IMR-90 (cell line): ENCODE results near the gene SLC15A3. TPM values are rescaled to one million over a fixed set of nuclear protein-coding genes. Genes with fewer than 3 reads are reported as not detected.

Experiments used
- ATAC-seq: fragments of 200-7000 bp; cut with Tn5 transposase; 2 replicates; pipeline ENCODE4 v1.9.1; 2020; ENCODE audit warnings: low read depth, mild to moderate bottlenecking, moderate library complexity
- BruUV-seq: library from RNA; stranded (reverse); fragments of 400-500 nt; replicated peaks from 2 replicates; lab custom pipeline; 2021; lab: Mats Ljungman, UMichigan
- CTCF ChIA-PET: fragments of 300-600 bp; formaldehyde crosslinking; extraction: SDS; loops from one replicate; lab custom pipeline; 2021; ENCODE audit warnings: antibody characterized with exemption; lab: Yijun Ruan, JAX
- POLR2A ChIA-PET: fragments of 300-600 bp; sonication (Branson Sonifier 250); formaldehyde crosslinking; loops from one replicate; lab custom pipeline; 2022; ENCODE audit warnings: antibody characterized with exemption; ENCODE audit not compliant: unreplicated experiment; lab: Charles Lee
- DNase-seq: peaks from one replicate; pipeline ENCODE4 v3.0.0; 2013
- H2AFZ ChIP-seq: replicated peaks from 2 replicates; pipeline ENCODE3; 2013; ENCODE audit warnings: low read length, mild to moderate bottlenecking; ENCODE audit not compliant: poor library complexity
- H2AK5ac ChIP-seq: 2 replicates; pipeline ENCODE4 v1.6.1; 2013; ENCODE audit warnings: low read depth, low read length, inconsistent platforms
- H2AK9ac ChIP-seq: replicated peaks from 2 replicates; pipeline ENCODE3; 2013; ENCODE audit warnings: mild to moderate bottlenecking, low read depth, low read length, moderate library complexity; ENCODE audit not compliant: poor library complexity
- H2BK120ac ChIP-seq: 2 replicates; pipeline ENCODE4 v1.6.1; 2013; ENCODE audit warnings: low read depth, low read length, inconsistent platforms
- H2BK15ac ChIP-seq: 3 replicates; pipeline ENCODE4 v1.6.1; 2013; ENCODE audit warnings: low read depth, low read length, inconsistent platforms
- H2BK20ac ChIP-seq: 2 replicates; pipeline ENCODE4 v1.6.1; 2013; ENCODE audit warnings: low read depth, mild to moderate bottlenecking, inconsistent platforms, low read length, moderate library complexity
- H2BK5ac ChIP-seq: 2 replicates; pipeline ENCODE4 v1.6.1; 2013; ENCODE audit warnings: mild to moderate bottlenecking, low read depth, low read length, inconsistent platforms; ENCODE audit not compliant: poor library complexity, severe bottlenecking
- H3K14ac ChIP-seq: replicated peaks from 2 replicates; pipeline ENCODE4 v1.6.1; 2013; ENCODE audit warnings: low read depth, low read length, inconsistent platforms
- H3K18ac ChIP-seq: 2 replicates; pipeline ENCODE4 v1.6.1; 2013; ENCODE audit warnings: low read depth, low read length, control low read depth
- H3K23ac ChIP-seq: 2 replicates; pipeline ENCODE4 v1.6.1; 2013; ENCODE audit warnings: low read depth, low read length, inconsistent platforms
- H3K27ac ChIP-seq: 2 replicates; pipeline ENCODE4 v1.5.1; 2013; ENCODE audit warnings: mild to moderate bottlenecking, control low read depth, low read length; ENCODE audit not compliant: insufficient read depth
- H3K27me3 ChIP-seq: 2 replicates; pipeline ENCODE4 v1.6.1; 2013; ENCODE audit warnings: low read length; ENCODE audit not compliant: control insufficient read depth, insufficient read depth
- H3K36me3 ChIP-seq: 2 replicates; pipeline ENCODE4 v1.6.1; 2013; ENCODE audit warnings: low read length, mixed read lengths; ENCODE audit not compliant: control insufficient read depth, insufficient read depth
- H3K4ac ChIP-seq: 2 replicates; pipeline ENCODE4 v1.6.1; 2013; ENCODE audit warnings: low read depth, low read length, inconsistent platforms
- H3K4me1 ChIP-seq: 2 replicates; pipeline ENCODE4 v1.6.1; 2013; ENCODE audit warnings: low read length, mixed read lengths; ENCODE audit not compliant: control insufficient read depth, insufficient read depth
- H3K4me2 ChIP-seq: 2 replicates; pipeline ENCODE4 v1.6.1; 2013; ENCODE audit warnings: low read depth, mild to moderate bottlenecking, control low read depth, low read length, moderate library complexity
- H3K4me3 ChIP-seq: 2 replicates; pipeline ENCODE4 v1.5.1; 2013; ENCODE audit warnings: low read depth, mild to moderate bottlenecking, control low read depth, low read length, moderate library complexity; ENCODE audit not compliant: insufficient read depth
- H3K56ac ChIP-seq: 2 replicates; pipeline ENCODE4 v1.6.1; 2013; ENCODE audit warnings: low read length, inconsistent platforms; ENCODE audit not compliant: insufficient read depth; ENCODE audit errors: extremely low read depth
- H3K79me1 ChIP-seq, 2 experiments: 2 replicates each; pipeline ENCODE4 v1.6.1; 2013; ENCODE audit warnings: low read length in 2 of 2, inconsistent platforms in 1 of 2, low read depth in 1 of 2
- H3K9ac ChIP-seq: 2 replicates; pipeline ENCODE4 v1.6.1; 2013; ENCODE audit warnings: low read depth, low read length, control low read depth
- H3K9me1 ChIP-seq: 2 replicates; pipeline ENCODE4 v1.6.1; 2013; ENCODE audit warnings: low read length, inconsistent platforms; ENCODE audit not compliant: insufficient read depth
- H3K9me3 ChIP-seq: 2 replicates; pipeline ENCODE4 v1.6.1; 2013; ENCODE audit warnings: low read length; ENCODE audit not compliant: control insufficient read depth, insufficient read depth
- H4K20me1 ChIP-seq: 2 replicates; pipeline ENCODE4 v1.6.1; 2013; ENCODE audit warnings: low read length, inconsistent platforms; ENCODE audit not compliant: insufficient read depth
- H4K5ac ChIP-seq: 2 replicates; pipeline ENCODE4 v1.6.1; 2013; ENCODE audit warnings: mild to moderate bottlenecking, low read depth, low read length, control low read depth
- H4K8ac ChIP-seq, 2 experiments: 2 replicates each; pipeline ENCODE4 v1.6.1; 2013; ENCODE audit warnings: low read depth in 2 of 2, low read length in 2 of 2, control low read depth in 1 of 2, inconsistent platforms in 1 of 2
- H4K91ac ChIP-seq: 2 replicates; pipeline ENCODE4 v1.6.1; 2013; ENCODE audit warnings: low read depth, low read length, inconsistent platforms; ENCODE audit not compliant: insufficient read depth
- BHLHE40 ChIP-seq: fragments of 150-350 bp; IDR thresholded peaks from 2 replicates; pipeline ENCODE4 v1.6.1; 2016; ENCODE audit warnings: mild to moderate bottlenecking, low read depth, low read length
- CEBPB ChIP-seq: IDR thresholded peaks from 2 replicates; pipeline ENCODE4 v1.6.1; 2012; ENCODE audit warnings: low read depth, low read length, improper control_type of control experiment
- CHD1 ChIP-seq: IDR thresholded peaks from 2 replicates; pipeline ENCODE4 v1.6.1; 2012; ENCODE audit warnings: low read depth, low read length, improper control_type of control experiment
- FOS ChIP-seq: fragments of 150-350 bp; IDR thresholded peaks from 2 replicates; pipeline ENCODE4 v1.6.1; 2016; ENCODE audit warnings: low read depth, low read length
- MAFK ChIP-seq: IDR thresholded peaks from 2 replicates; pipeline ENCODE4 v1.6.1; 2012; ENCODE audit warnings: low read depth, low read length, improper control_type of control experiment
- MAZ ChIP-seq: IDR thresholded peaks from 2 replicates; pipeline ENCODE4 v1.6.1; 2012; ENCODE audit warnings: low read depth, mild to moderate bottlenecking, low read length, improper control_type of control experiment, moderate library complexity, borderline replicate concordance
- MXI1 ChIP-seq: IDR thresholded peaks from 2 replicates; pipeline ENCODE4 v1.6.1; 2012; ENCODE audit warnings: low read depth, mild to moderate bottlenecking, low read length, moderate library complexity, borderline replicate concordance
- NFE2L2 ChIP-seq: fragments of 150-350 bp; IDR thresholded peaks from 2 replicates; pipeline ENCODE4 v1.6.1; 2016; ENCODE audit warnings: low read depth, mild to moderate bottlenecking, low read length
- POLR2A ChIP-seq: IDR thresholded peaks from 2 replicates; pipeline ENCODE4 v1.6.1; 2012; ENCODE audit warnings: mild to moderate bottlenecking, low read depth, low read length
- RAD21 ChIP-seq: IDR thresholded peaks from 2 replicates; pipeline ENCODE4 v1.6.1; 2012; ENCODE audit warnings: low read length, improper control_type of control experiment
- RCOR1 ChIP-seq: IDR thresholded peaks from 2 replicates; pipeline ENCODE4 v1.6.1; 2012; ENCODE audit warnings: mild to moderate bottlenecking, low read length, improper control_type of control experiment; ENCODE audit not compliant: insufficient replicate concordance
- RFX5 ChIP-seq: IDR thresholded peaks from 2 replicates; pipeline ENCODE4 v1.8.0; 2012; ENCODE audit warnings: low read depth, mild to moderate bottlenecking, low read length, moderate library complexity
- SMC3 ChIP-seq: fragments of 150-350 bp; IDR thresholded peaks from 2 replicates; pipeline ENCODE4 v1.6.1; 2016; ENCODE audit warnings: low read depth, mild to moderate bottlenecking, antibody characterized with exemption, low read length, moderate library complexity
- WGBS, 2 experiments: methylation state at CpG; one replicate each; pipeline versions ENCODE4 v1.1.5 to v1.1.7; 2013; ENCODE audit warnings: missing lambda C conversion rate in 2 of 2; ENCODE audit not compliant: insufficient read length in 1 of 2; ENCODE audit errors: extremely low coverage in 2 of 2; 5-methylcytosine and 5-hydroxymethylcytosine counted together
- dilution Hi-C: fragments of 300-500 bp; cut with HindIII; formaldehyde crosslinking; loops from one replicate; pipeline ENCODE4 v1.14.3; 2018; ENCODE audit warnings: low sequenced_read_pairs; ENCODE audit not compliant: unreplicated experiment
- in situ Hi-C: fragments of 300-500 bp; cut with MboI; formaldehyde crosslinking; loops from 3 replicates; pipeline ENCODE4 v1.14.3; 2019; ENCODE audit warnings: low sequenced_read_pairs, inconsistent platforms, mixed read lengths
- intact Hi-C: fragments of 100-400 bp; cut with micrococcal nuclease; formaldehyde crosslinking; loops from 2 replicates; pipeline ENCODE4 v1.10.0; 2022
- polyA plus RNA-seq, 3 experiments: library from polyadenylated mRNA; depleted of rRNA; stranded (reverse); fragments of >200 nt; gene quantifications; 2 replicates each; pipeline ENCODE4 v1.2.3, GENCODE V29; 2012; ENCODE audit warnings: low replicate concordance in 1 of 3
- total RNA-seq: library from RNA; depleted of rRNA; stranded (reverse); fragments of >200 nt; gene quantifications from 2 replicates; pipeline ENCODE4 v1.2.3, GENCODE V29; 2012
- TF ChIP-seq, protein P1 (sequence below): fragments of 150-350 bp; IDR thresholded peaks from 2 replicates; pipeline ENCODE4 v1.6.1; 2016; ENCODE audit warnings: low read depth, mild to moderate bottlenecking, low read length, moderate library complexity, borderline replicate concordance
- TF ChIP-seq, protein P2 (sequence below): fragments of 150-350 bp; IDR thresholded peaks from 2 replicates; pipeline ENCODE4 v1.6.1; 2017; ENCODE audit warnings: mild to moderate bottlenecking, antibody characterized with exemption, low read length, low read depth
- TF ChIP-seq, protein P3 (sequence below): conservative IDR thresholded peaks from 2 replicates; pipeline ENCODE4 v1.5.1; 2012; ENCODE audit warnings: mild to moderate bottlenecking, low read depth, low read length, improper control_type of control experiment

SLC15A3 gene
- total and polyA plus RNA-seq, 2 of the 4 experiments (the other 2 are of a cell fraction) = 3.2 to 4.4 TPM

DNA sequence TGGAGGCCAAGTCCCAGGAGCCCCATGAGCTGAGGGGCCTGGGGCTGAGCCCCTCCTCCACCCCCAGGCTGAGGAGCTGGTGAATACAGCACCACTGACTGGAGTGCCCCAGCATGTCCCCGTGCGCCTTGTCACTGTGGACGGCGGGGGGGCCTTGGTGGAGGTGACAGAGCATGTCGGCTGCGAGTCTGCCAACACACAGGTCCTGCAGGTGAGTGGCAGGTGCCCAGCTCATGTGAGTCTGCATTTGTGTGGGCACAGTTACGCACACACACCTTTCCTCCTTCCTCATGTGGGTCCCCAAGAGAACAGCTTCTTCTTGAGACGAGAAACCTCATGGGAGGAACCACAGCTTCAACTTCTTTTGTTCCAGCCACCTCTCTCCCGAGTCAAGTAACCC, 20.1 kb downstream of the SLC15A3 start:
- in situ Hi-C loops (no loop called here), intact Hi-C loops (no loop called here), dilution Hi-C loops (no loop called here)
- Histone ChIP-seq H3K14ac (no peak overlapping the region), H4K5ac (no peak overlapping the region), H2BK20ac (no peak overlapping the region), H3K56ac (no peak overlapping the region), H2AK5ac (no peak overlapping the region), H2BK120ac (no peak overlapping the region), H3K79me1 (peaks cover 0 to 3% of the 10 kb centered on the region in 2 experiments; a peak in 2 of 4 replicates), H2AFZ (no peak overlapping the region), H3K4me1 (no peaks in the 10 kb centered on the region; the same call in 1 of the 2 replicates), H3K4me2 (no peak overlapping the region), H3K36me3 (peaks cover 54% of the 10 kb centered on the region), H4K91ac (no peak overlapping the region), H4K20me1 (no peaks in the 10 kb centered on the region), H2AK9ac (no peak overlapping the region), H3K27me3 (no peaks in the 10 kb centered on the region), H3K23ac (no peak overlapping the region), H3K27ac (no peak overlapping the region), H3K4ac (no peak overlapping the region), H3K9ac (no peak overlapping the region), H3K9me3 (no peaks in the 10 kb centered on the region), H3K18ac (no peak overlapping the region), H3K9me1 (no peaks in the 10 kb centered on the region), H3K4me3 (no peak overlapping the region), H4K8ac (no peak overlapping the region), H2BK15ac (no peak overlapping the region), H2BK5ac (no peak overlapping the region)
- BruUV-seq = no TSS peak
- no peak for ATAC-seq
- TF ChIP-seq NFE2L2 = no peak
- no peak for TF ChIP-seq POLR2A
- TF ChIP-seq, protein P1, sequence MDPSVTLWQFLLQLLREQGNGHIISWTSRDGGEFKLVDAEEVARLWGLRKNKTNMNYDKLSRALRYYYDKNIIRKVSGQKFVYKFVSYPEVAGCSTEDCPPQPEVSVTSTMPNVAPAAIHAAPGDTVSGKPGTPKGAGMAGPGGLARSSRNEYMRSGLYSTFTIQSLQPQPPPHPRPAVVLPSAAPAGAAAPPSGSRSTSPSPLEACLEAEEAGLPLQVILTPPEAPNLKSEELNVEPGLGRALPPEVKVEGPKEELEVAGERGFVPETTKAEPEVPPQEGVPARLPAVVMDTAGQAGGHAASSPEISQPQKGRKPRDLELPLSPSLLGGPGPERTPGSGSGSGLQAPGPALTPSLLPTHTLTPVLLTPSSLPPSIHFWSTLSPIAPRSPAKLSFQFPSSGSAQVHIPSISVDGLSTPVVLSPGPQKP = no peak
- no peak for TF ChIP-seq CEBPB
- TF ChIP-seq MAZ = no peak
- TF ChIP-seq BHLHE40 = no peak
- no peak for TF ChIP-seq FOS
- no peak for TF ChIP-seq CHD1
- TF ChIP-seq RFX5 = no peak
- no peak for TF ChIP-seq RAD21
- TF ChIP-seq SMC3 = no peak
- TF ChIP-seq, protein P2, sequence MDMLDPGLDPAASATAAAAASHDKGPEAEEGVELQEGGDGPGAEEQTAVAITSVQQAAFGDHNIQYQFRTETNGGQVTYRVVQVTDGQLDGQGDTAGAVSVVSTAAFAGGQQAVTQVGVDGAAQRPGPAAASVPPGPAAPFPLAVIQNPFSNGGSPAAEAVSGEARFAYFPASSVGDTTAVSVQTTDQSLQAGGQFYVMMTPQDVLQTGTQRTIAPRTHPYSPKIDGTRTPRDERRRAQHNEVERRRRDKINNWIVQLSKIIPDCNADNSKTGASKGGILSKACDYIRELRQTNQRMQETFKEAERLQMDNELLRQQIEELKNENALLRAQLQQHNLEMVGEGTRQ = no peak
- no peak for TF ChIP-seq MAFK
- TF ChIP-seq MXI1 = no peak
- TF ChIP-seq RCOR1 = no peak
- TF ChIP-seq, protein P3, sequence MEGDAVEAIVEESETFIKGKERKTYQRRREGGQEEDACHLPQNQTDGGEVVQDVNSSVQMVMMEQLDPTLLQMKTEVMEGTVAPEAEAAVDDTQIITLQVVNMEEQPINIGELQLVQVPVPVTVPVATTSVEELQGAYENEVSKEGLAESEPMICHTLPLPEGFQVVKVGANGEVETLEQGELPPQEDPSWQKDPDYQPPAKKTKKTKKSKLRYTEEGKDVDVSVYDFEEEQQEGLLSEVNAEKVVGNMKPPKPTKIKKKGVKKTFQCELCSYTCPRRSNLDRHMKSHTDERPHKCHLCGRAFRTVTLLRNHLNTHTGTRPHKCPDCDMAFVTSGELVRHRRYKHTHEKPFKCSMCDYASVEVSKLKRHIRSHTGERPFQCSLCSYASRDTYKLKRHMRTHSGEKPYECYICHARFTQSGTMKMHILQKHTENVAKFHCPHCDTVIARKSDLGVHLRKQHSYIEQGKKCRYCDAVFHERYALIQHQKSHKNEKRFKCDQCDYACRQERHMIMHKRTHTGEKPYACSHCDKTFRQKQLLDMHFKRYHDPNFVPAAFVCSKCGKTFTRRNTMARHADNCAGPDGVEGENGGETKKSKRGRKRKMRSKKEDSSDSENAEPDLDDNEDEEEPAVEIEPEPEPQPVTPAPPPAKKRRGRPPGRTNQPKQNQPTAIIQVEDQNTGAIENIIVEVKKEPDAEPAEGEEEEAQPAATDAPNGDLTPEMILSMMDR = no peak
- ChIA-PET CTCF (no interaction called here), POLR2A (no interaction called here)
- 100% methylated on average over 1 of the region's 9 CpGs; no CpG with 5 or more reads in 1 of the 2 experiments for WGBS, 2 experiments
- no peak for DNase-seq
